Kidney epithelial cell (primary cell): ENCODE results near the gene SORCS3. TPM values are rescaled to one million over a fixed set of nuclear protein-coding genes. Genes with fewer than 3 reads are reported as not detected.

Experiments used
- DNase-seq: peaks from one replicate; pipeline ENCODE4 v3.0.0-alpha.2; 2010; ENCODE audit warnings: low read depth
- H3K27me3 ChIP-seq: 2 replicates; pipeline ENCODE4 v1.6.0; 2011; ENCODE audit warnings: low read length; ENCODE audit not compliant: control insufficient read depth, insufficient read depth
- H3K36me3 ChIP-seq: 2 replicates; pipeline ENCODE4 v1.5.1; 2011; ENCODE audit warnings: low read length; ENCODE audit not compliant: control insufficient read depth, insufficient read depth
- H3K4me3 ChIP-seq: 2 replicates; pipeline ENCODE4 v1.5.1; 2011; ENCODE audit warnings: low read depth, mild to moderate bottlenecking, control low read depth, low read length
- CTCF ChIP-seq: IDR thresholded peaks from 2 replicates; pipeline ENCODE4 v1.5.1; 2011; ENCODE audit warnings: mild to moderate bottlenecking, moderate library complexity, low read length, control low read depth, inconsistent platforms; ENCODE audit not compliant: insufficient read depth, poor library complexity, severe bottlenecking
- total RNA-seq: library from RNA; depleted of rRNA; stranded (reverse); fragments of >200 nt; gene quantifications from 2 replicates; pipeline ENCODE4 v1.2.3, GENCODE V29; 2015

SORCS3 gene
- total RNA-seq, 1 donor from 2014 or later = 0.96 TPM

- no peak for DNase-seq
- no peak for TF ChIP-seq CTCF
These were observed 103.0 kb downstream of the SORCS3 start for GRCh38 chr10:104744052-104744451.

GRCh38 chr10:104750291-104750690 is 109.2 kb downstream of the SORCS3 start:
- H3K36me3 ChIP-seq = no peaks in the 10 kb centered on the region
- no peak for DNase-seq
- TF ChIP-seq CTCF = no peak

More at GRCh38 chr10:104744052-104744451, 103.0 kb downstream of the SORCS3 start:
- H3K36me3 ChIP-seq = no peaks in the 10 kb centered on the region
- no peak overlapping the region for H3K4me3 ChIP-seq
- H3K27me3 ChIP-seq = no peaks in the 10 kb centered on the region

GRCh38 chr10:104762793-104763192 is 121.7 kb downstream of the SORCS3 start:
- TF ChIP-seq CTCF = no peak
- Histone ChIP-seq H3K36me3 (no peaks in the 10 kb centered on the region), H3K27me3 (no peaks in the 10 kb centered on the region), H3K4me3 (no peak overlapping the region)
- no peak for DNase-seq

More at GRCh38 chr10:104750291-104750690, 109.2 kb downstream of the SORCS3 start:
- H3K27me3 ChIP-seq = no peaks in the 10 kb centered on the region
- H3K4me3 ChIP-seq = no peak overlapping the region

GRCh38 chr10:104766341-104766740 is 125.3 kb downstream of the SORCS3 start:
- H3K4me3 ChIP-seq = no peak overlapping the region
- H3K36me3 ChIP-seq = no peaks in the 10 kb centered on the region
- TF ChIP-seq CTCF = no peak
- no peaks in the 10 kb centered on the region for H3K27me3 ChIP-seq
- DNase-seq = peak; percentile 31

- Histone ChIP-seq H3K27me3 (no peaks in the 10 kb centered on the region), H3K4me3 (no peak overlapping the region), H3K36me3 (no peaks in the 10 kb centered on the region)
- no peak for DNase-seq
- TF ChIP-seq CTCF = no peak
These were observed 126.2 kb downstream of the SORCS3 start for GRCh38 chr10:104767282-104767681.

- no peak for DNase-seq
- no peak for TF ChIP-seq CTCF
- Histone ChIP-seq H3K27me3 (no peaks in the 10 kb centered on the region), H3K4me3 (no peak overlapping the region), H3K36me3 (no peaks in the 10 kb centered on the region)
These were observed 126.7 kb downstream of the SORCS3 start for GRCh38 chr10:104767745-104768144.
